HUES64 (cell line): ENCODE data around the gene GJB4.

ENCODE experiments used
- H3K27ac ChIP-seq: 2 replicates; pipeline ENCODE4 v1.7.0; 2013; ENCODE audit warnings: low read depth, low read length, inconsistent platforms
- H3K27me3 ChIP-seq: 2 replicates; pipeline ENCODE4 v1.6.1; 2013; ENCODE audit warnings: mild to moderate bottlenecking, low read length; ENCODE audit not compliant: insufficient read depth
- H3K36me3 ChIP-seq: 2 replicates; pipeline ENCODE4 v1.6.1; 2013; ENCODE audit warnings: mild to moderate bottlenecking, low read length; ENCODE audit not compliant: insufficient read depth
- H3K4me1 ChIP-seq: 2 replicates; pipeline ENCODE4 v1.6.1; 2013; ENCODE audit warnings: mild to moderate bottlenecking, low read length, moderate library complexity; ENCODE audit not compliant: insufficient read depth
- H3K4me3 ChIP-seq: 2 replicates; pipeline ENCODE4 v1.5.1; 2013; ENCODE audit warnings: mild to moderate bottlenecking, low read length, moderate library complexity
- H3K9ac ChIP-seq: 2 replicates; pipeline ENCODE4 v1.6.1; 2013; ENCODE audit warnings: mild to moderate bottlenecking, low read depth, low read length
- H3K9me3 ChIP-seq: 2 replicates; pipeline ENCODE4 v1.6.1; 2013; ENCODE audit warnings: low read depth, low read length; ENCODE audit not compliant: insufficient read depth
- WGBS: fragments of 150-250, 120-280 bp; methylation state at CpG from one replicate; pipeline ENCODE4 v1.1.7; 2013; ENCODE audit warnings: missing lambda C conversion rate; 5-methylcytosine and 5-hydroxymethylcytosine counted together

The GJB4 gene

DNA sequence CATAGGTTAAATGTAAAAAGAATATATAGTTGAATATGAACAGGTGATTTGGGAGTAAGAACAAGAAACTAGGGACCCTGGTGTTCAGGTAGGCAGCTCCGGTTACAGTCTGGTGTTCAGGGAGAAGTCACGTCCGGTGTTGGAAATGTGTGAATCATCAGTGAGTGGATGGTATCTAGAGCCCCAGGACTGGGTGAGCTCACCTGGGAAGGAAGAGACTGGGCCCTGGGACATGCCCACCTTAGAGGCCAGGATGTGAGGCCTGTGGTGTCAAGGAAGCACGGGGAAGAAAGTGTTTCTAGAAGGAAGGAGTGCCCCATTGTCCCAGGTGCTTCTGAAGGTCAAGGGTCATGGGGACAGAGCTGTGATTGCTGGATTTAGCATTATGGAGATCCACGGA is 20.0 kb downstream of the GJB4 start:
- 85% methylated on average over 5 of the region's 5 CpGs for WGBS
- 0 out of 2 replicates have a peak, but pooled peaks cover 6% of the 10 kb centered on the region for H3K4me1 ChIP-seq
- H3K36me3 ChIP-seq = no peaks in the 10 kb centered on the region
- H3K9ac ChIP-seq = no peak overlapping the region
- no peaks in the 10 kb centered on the region for H3K9me3 ChIP-seq
- H3K4me3 ChIP-seq = no peak overlapping the region
- peaks cover 37% of the 10 kb centered on the region for H3K27me3 ChIP-seq
- H3K27ac ChIP-seq = no peak overlapping the region

DNA sequence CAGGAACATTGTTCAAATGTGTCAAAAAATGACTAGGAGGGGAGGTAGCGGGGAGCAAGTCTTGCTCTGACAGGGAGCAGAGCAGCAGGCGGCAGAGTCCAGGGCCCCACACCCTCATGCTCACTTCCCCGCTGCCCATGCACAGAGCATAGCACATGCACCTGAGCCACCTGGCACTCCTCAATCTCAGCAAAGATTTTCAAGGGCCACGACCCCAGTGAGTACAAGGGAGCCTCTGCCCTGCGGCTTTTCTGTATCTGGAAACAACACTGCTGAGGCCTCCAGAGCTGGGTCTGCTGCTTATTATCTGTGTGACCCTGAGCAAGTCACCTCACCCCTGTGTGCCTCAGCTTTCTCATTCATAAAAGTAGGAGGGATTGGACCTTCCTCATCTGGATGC is 20.4 kb downstream of the GJB4 start:
- WGBS = 88% methylated on average over 5 of the region's 5 CpGs
- H3K9ac ChIP-seq = no peak overlapping the region
- no peak overlapping the region for H3K27ac ChIP-seq
- H3K27me3 ChIP-seq = peaks cover 37% of the 10 kb centered on the region
- no peaks in the 10 kb centered on the region for H3K9me3 ChIP-seq
- H3K4me1 ChIP-seq = 0 out of 2 replicates have a peak, but pooled peaks cover 6% of the 10 kb centered on the region
- H3K4me3 ChIP-seq = no peak overlapping the region
- H3K36me3 ChIP-seq = no peaks in the 10 kb centered on the region

DNA sequence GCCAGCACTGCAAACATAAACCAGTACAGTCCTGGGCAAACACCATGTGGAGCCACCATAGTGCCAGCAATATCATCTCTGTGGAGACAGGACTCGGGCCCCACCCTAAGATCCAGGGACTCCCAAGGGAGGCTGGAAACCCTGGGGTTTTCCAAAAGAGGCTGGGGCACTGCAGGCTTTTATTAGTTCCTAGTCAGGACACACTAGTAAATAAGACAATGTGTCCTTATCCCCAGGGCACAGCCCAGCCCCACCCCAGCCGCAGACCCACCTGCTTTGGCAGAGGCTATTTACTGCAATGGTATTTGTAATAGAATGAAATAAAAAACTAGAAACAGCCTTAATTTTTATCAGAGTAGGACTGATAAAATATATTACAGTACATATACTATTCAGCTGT is 21.0 kb downstream of the GJB4 start:
- Histone ChIP-seq H3K36me3 (no peaks in the 10 kb centered on the region), H3K9me3 (no peaks in the 10 kb centered on the region), H3K9ac (no peak overlapping the region), H3K4me1 (0 out of 2 replicates have a peak, but pooled peaks cover 6% of the 10 kb centered on the region), H3K27ac (no peak overlapping the region), H3K4me3 (peak overlapping the region; percentile 75), H3K27me3 (peaks cover 37% of the 10 kb centered on the region)
- 93% methylated on average over 1 of the region's 2 CpGs for WGBS

DNA sequence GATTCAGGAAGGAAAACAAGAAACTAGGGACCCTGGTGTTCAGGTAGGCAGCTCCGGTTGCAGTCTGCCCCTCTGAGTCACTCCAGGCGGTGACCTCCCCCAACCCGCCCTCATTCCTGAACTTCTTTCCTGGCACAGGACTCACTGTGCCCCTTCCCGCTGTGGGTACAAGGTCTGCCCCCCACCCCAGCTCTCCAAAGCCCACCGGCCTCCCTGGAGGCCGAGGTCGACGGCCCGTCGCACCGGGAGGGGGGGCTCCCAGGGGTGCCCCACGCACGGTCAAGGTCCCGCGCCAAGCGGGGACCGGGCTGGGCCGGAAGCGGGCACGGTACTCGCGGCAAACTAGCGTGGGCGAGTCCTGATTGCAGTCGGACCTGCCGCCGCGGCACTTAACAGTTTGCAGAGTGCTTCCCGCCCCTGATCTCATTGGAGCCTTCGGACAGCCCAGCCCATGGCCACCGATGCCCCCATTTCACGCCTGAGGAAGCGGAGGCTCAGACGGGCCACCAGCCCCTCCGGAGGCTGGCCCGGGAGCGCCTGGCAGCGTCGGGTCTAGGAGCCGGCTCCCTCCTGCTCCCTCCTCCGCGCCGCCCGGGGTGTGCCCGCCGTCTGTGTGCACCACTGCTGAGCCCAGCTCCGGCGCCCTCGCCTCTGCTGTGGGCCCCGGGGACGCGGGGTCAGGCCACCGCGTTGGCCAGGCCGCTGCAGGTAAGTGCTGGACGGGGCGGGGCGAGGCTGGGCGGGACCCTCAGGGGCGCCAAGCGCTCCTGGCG is 21.7 kb downstream of the GJB4 start, which contains the start of gene GJB3:
TSS of gene GJB3 (plus strand) at position 144 of the 773 bp plus-strand sequence. CDS start 3,549 bp downstream, outside the sequence.
- Histone ChIP-seq H3K36me3 (no peaks in the 10 kb centered on the region), H3K27me3 (peaks cover 37% of the 10 kb centered on the region), H3K27ac (no peak within 1 kb of the TSS), H3K9ac (peak within 1 kb of the TSS; percentile 68), H3K4me3 (peak within 1 kb of the TSS; percentile 75), H3K4me1 (0 out of 2 replicates have a peak, but pooled peaks cover 6% of the 10 kb centered on the region), H3K9me3 (no peaks in the 10 kb centered on the region)
- 2% methylated on average over 62 of the region's 62 CpGs for WGBS

DNA sequence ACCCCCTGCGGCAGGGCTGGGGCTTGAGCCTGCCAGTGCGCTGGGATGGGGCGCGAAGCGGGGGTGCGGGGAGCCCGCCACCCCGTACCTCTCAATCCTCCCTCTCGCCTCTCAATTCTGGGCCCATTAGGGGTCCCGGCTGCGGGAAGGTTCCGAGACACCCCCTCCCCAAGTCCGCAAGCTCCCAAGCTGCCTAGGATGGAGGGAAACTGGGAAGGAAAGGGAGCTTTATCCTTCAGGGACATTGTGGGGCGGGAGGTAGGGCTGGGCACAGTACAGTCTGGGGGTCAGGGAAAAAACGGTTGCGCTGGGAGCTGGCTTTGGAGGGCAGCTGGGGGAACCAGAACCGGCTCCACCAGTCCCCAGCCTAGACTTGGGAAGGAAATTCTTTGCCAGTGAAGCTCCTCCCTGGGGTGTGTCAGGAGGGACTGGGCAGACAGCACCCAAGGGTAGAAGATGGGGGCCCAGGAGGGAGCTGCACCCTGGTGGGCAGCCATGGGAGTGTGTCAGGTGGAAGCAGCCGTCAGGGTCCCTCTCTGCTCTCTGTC is 22.4 kb downstream of the GJB4 start:
- Histone ChIP-seq H3K9ac (no peak overlapping the region), H3K36me3 (no peaks in the 10 kb centered on the region), H3K4me1 (0 out of 2 replicates have a peak, but pooled peaks cover 6% of the 10 kb centered on the region), H3K4me3 (peak overlapping the region; percentile 75), H3K27ac (no peak overlapping the region), H3K9me3 (no peaks in the 10 kb centered on the region), H3K27me3 (peaks cover 37% of the 10 kb centered on the region)
- 9% methylated on average over 18 of the region's 18 CpGs for WGBS

DNA sequence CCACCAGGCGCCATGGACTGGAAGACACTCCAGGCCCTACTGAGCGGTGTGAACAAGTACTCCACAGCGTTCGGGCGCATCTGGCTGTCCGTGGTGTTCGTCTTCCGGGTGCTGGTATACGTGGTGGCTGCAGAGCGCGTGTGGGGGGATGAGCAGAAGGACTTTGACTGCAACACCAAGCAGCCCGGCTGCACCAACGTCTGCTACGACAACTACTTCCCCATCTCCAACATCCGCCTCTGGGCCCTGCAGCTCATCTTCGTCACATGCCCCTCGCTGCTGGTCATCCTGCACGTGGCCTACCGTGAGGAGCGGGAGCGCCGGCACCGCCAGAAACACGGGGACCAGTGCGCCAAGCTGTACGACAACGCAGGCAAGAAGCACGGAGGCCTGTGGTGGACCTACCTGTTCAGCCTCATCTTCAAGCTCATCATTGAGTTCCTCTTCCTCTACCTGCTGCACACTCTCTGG is 25.2 kb downstream of the GJB4 start:
- Histone ChIP-seq H3K4me3 (no peak overlapping the region), H3K4me1 (0 out of 2 replicates have a peak, but pooled peaks cover 6% of the 10 kb centered on the region), H3K27ac (no peak overlapping the region), H3K36me3 (no peaks in the 10 kb centered on the region), H3K27me3 (peaks cover 33% of the 10 kb centered on the region), H3K9me3 (no peaks in the 10 kb centered on the region), H3K9ac (no peak overlapping the region)
- 95% methylated on average over 28 of the region's 28 CpGs for WGBS

DNA sequence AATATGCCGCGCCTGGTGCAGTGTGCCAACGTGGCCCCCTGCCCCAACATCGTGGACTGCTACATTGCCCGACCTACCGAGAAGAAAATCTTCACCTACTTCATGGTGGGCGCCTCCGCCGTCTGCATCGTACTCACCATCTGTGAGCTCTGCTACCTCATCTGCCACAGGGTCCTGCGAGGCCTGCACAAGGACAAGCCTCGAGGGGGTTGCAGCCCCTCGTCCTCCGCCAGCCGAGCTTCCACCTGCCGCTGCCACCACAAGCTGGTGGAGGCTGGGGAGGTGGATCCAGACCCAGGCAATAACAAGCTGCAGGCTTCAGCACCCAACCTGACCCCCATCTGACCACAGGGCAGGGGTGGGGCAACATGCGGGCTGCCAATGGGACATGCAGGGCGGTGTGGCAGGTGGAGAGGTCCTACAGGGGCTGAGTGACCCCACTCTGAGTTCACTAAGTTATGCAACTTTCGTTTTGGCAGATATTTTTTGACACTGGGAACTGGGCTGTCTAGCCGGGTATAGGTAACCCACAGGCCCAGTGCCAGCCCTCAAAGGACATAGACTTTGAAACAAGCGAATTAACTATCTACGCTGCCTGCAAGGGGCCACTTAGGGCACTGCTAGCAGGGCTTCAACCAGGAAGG is 25.8 kb downstream of the GJB4 start:
- H3K9ac ChIP-seq = no peak overlapping the region

DNA sequence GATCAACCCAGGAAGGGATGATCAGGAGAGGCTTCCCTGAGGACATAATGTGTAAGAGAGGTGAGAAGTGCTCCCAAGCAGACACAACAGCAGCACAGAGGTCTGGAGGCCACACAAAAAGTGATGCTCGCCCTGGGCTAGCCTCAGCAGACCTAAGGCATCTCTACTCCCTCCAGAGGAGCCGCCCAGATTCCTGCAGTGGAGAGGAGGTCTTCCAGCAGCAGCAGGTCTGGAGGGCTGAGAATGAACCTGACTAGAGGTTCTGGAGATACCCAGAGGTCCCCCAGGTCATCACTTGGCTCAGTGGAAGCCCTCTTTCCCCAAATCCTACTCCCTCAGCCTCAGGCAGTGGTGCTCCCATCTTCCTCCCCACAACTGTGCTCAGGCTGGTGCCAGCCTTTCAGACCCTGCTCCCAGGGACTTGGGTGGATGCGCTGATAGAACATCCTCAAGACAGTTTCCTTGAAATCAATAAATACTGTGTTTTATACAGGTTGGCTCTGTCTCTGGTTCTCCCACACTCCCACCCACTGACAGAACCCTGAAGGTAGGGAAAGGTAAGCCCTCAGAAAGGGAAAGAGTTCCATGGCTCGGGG is 26.4 kb downstream of the GJB4 start:
- H3K27ac ChIP-seq = no peak overlapping the region
- H3K9me3 ChIP-seq = no peaks in the 10 kb centered on the region
- H3K36me3 ChIP-seq = no peaks in the 10 kb centered on the region
- no peak overlapping the region for H3K9ac ChIP-seq
- 61% methylated on average over 3 of the region's 4 CpGs for WGBS
- H3K4me3 ChIP-seq = no peak overlapping the region
- peaks cover 21% of the 10 kb centered on the region for H3K27me3 ChIP-seq
- 0 out of 2 replicates have a peak, but pooled peaks cover 6% of the 10 kb centered on the region for H3K4me1 ChIP-seq

More for the DNA sequence above, 25.8 kb downstream of the GJB4 start:
- H3K36me3 ChIP-seq = no peaks in the 10 kb centered on the region
- 92% methylated on average over 22 of the region's 22 CpGs for WGBS
- H3K27me3 ChIP-seq = peaks cover 27% of the 10 kb centered on the region
- H3K4me3 ChIP-seq = no peak overlapping the region
- no peak overlapping the region for H3K27ac ChIP-seq
- H3K9me3 ChIP-seq = no peaks in the 10 kb centered on the region
- 0 out of 2 replicates have a peak, but pooled peaks cover 6% of the 10 kb centered on the region for H3K4me1 ChIP-seq

DNA sequence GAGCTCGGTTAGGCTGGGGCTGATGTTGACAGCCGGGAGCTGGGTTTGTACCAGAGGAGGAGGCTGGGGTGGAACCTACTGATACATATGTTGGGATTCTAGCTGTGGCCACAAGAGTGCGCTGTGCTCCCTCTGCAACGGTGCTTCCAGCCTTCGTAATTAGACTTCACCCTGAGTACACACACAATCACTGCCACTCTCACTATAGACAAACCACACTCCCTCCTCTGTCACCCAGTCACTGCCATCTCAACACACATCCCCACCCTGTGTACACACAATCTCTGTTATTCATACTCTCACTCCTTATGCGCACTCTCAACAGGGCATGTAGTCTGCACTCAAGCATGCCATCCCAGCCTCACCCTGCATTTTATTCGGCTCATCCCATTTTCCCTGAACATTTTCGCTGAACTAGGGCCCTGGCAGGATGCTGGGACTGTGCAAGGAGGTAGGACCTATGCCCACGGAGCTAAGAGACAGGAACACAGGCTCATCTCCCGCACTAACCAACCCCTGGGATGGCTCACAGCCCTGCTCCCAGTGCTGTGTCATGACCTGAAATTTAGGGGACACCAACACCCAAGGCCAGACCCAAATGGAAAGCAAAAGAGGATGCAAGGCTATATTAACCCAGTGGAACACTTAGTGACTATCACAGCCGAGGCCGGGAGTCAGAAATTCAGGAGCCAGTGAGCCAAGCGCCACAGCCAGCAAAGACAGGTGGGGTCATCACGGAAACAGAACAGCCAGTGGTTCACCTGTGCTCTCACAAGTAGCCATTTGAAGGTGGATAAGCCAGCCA is 27.2 kb downstream of the GJB4 start:
- Histone ChIP-seq H3K27ac (no peak overlapping the region), H3K4me1 (0 out of 2 replicates have a peak, but pooled peaks cover 6% of the 10 kb centered on the region), H3K27me3 (peaks cover 19% of the 10 kb centered on the region), H3K36me3 (no peaks in the 10 kb centered on the region), H3K9ac (no peak overlapping the region), H3K4me3 (no peak overlapping the region), H3K9me3 (no peaks in the 10 kb centered on the region)
- WGBS = 56% methylated on average over 14 of the region's 14 CpGs
